Testis (tissue), 2 donors: ENCODE data around the gene MLPH.

Source experiments
- POLR2A ChIP-seq: fragments of 450-650 bp; IDR thresholded peaks from one replicate; pipeline ENCODE4 v1.6.1; 2017; ENCODE audit warnings: antibody characterized with exemption, mild to moderate bottlenecking, moderate library complexity
- TF ChIP-seq, protein P1 (sequence below), 3 experiments: fragments of 450-650 bp in 2 of 3; fragments of 200-600 bp in 1 of 3; sonication (generic) in 1 of 3; IDR thresholded peaks; one replicate each; pipeline ENCODE4 v1.5.1; 2016 to 2019; ENCODE audit warnings: antibody characterized with exemption in 3 of 3, mild to moderate bottlenecking in 2 of 3, moderate library complexity in 1 of 3

DNA sequence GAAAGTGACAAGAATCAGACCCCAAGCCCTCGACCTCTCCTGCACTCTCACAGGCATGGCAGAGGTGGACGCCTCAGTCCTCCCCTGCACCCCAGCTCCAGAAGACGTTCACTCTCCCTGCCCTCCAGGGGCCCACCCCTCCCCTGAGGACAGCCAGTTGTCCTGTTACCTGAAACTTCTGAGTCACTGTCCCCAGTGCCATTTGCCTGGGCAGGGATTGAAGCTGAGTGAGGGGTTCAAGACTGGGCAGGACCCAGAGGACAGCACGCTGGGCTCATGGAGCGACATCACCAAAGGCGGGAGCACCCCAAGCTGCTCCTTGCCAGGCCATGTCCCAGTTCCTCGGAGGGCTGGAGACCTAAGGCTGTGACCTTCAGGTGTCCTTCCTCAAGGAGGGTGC is 38.9 kb upstream of the MLPH start:
- TF ChIP-seq, protein P1, sequence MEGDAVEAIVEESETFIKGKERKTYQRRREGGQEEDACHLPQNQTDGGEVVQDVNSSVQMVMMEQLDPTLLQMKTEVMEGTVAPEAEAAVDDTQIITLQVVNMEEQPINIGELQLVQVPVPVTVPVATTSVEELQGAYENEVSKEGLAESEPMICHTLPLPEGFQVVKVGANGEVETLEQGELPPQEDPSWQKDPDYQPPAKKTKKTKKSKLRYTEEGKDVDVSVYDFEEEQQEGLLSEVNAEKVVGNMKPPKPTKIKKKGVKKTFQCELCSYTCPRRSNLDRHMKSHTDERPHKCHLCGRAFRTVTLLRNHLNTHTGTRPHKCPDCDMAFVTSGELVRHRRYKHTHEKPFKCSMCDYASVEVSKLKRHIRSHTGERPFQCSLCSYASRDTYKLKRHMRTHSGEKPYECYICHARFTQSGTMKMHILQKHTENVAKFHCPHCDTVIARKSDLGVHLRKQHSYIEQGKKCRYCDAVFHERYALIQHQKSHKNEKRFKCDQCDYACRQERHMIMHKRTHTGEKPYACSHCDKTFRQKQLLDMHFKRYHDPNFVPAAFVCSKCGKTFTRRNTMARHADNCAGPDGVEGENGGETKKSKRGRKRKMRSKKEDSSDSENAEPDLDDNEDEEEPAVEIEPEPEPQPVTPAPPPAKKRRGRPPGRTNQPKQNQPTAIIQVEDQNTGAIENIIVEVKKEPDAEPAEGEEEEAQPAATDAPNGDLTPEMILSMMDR (IDR thresholded peaks at IDR 0.05) = no peak
- no peak for TF ChIP-seq POLR2A
